Heart left ventricle (tissue), 13 donors: ENCODE data around the gene DIMT1.

ENCODE experiments used
- POLR2A ChIP-seq, 2 donors: fragments of 450-650 bp; IDR thresholded peaks; one replicate each; pipeline ENCODE4 v1.6.1; 2017; ENCODE audit warnings: antibody characterized with exemption in 2 of 2, mild to moderate bottlenecking in 2 of 2, moderate library complexity in 2 of 2
- TF ChIP-seq, protein P1 (sequence below), 12 donors: fragments of 200-600 bp; sonication (generic) in 4 of 12; IDR thresholded peaks; one replicate each; pipeline versions ENCODE4 v1.5.0 to v1.8.0; 2018 to 2022; ENCODE audit warnings: antibody characterized with exemption in 12 of 12, mild to moderate bottlenecking in 5 of 12
- donor health status: ischemic (EF 13 %, LVEDD 7.1; RV severe dilation, severe dysfunction).
- donor health status: DM: no; HTN: yes; CAD: no.
- donor health status: DM: no; HTN: no; CAD: no.
- donor health status: ischemic (EF 25% LVEDD 6.9; RV normal size, moderate dysfunction).
- donor health status: ischemic (EF 25% LVEDD 5.7; RV mildly dilated, moderate dysfunction).
- donor health status: ischemic (EF 35%, LVEDD 5.7; RV mildly dilated, moderate dysfunction).
- donor health status: nonischemic (EF 11% LVEDD 7.7; RV severe dilation, severe dysfunction).
- donor health status: DM: yes; HTN: yes; CAD: no.
- donor health status: PGD.
- donor health status: ischemic (EF 29% LVEDD 5.4; RV normal size, mild dysfunction).
- donor health status: nonischemic (EF 23%, LVEDD 6.1; RV moderate dilation, normal function).

DNA sequence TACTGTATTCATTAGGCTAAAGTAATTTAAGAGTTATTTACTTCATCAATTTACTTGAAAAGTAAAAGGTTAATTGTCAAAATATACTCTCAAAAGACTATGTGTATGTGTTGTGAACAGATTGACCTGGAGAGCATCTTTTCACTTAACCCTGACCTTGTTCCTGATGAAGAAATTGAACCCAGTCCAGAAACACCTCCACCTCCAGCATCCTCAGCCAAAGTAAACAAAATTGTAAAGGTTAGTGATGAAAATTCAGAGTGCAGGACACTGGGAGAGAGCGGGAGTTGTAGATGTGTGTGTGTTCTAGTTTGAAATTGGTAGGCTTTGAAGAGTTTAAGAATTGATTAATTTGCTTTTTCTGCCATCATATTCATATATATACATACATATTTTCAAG, 55.8 kb downstream of the DIMT1 start:
- TF ChIP-seq, protein P1, sequence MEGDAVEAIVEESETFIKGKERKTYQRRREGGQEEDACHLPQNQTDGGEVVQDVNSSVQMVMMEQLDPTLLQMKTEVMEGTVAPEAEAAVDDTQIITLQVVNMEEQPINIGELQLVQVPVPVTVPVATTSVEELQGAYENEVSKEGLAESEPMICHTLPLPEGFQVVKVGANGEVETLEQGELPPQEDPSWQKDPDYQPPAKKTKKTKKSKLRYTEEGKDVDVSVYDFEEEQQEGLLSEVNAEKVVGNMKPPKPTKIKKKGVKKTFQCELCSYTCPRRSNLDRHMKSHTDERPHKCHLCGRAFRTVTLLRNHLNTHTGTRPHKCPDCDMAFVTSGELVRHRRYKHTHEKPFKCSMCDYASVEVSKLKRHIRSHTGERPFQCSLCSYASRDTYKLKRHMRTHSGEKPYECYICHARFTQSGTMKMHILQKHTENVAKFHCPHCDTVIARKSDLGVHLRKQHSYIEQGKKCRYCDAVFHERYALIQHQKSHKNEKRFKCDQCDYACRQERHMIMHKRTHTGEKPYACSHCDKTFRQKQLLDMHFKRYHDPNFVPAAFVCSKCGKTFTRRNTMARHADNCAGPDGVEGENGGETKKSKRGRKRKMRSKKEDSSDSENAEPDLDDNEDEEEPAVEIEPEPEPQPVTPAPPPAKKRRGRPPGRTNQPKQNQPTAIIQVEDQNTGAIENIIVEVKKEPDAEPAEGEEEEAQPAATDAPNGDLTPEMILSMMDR (IDR thresholded peaks at IDR 0.05), result no peak
- TF ChIP-seq POLR2A (IDR thresholded peaks at IDR 0.05), result no peak
